ENCODE data around the gene RNF212B.

Gene RNF212B

GRCh38 chr14:23208324-23208723, 29.4 kb upstream of the RNF212B start:
- no peak overlapping the region for H4K91ac ChIP-seq (ENCODE audit: low read depth, low read length)
- peak in 1 of 2 donors; percentile 33 for DNase-seq
- no peak overlapping the region for H4K8ac ChIP-seq (ENCODE audit: low read depth, low read length)
- no peak overlapping the region for H2BK120ac ChIP-seq (ENCODE audit: insufficient read depth, low read length, poor library complexity)
- no peaks in the 10 kb centered on the region for H3K79me1 ChIP-seq (ENCODE audit: low read length)
- no peak overlapping the region for H2AK5ac ChIP-seq (ENCODE audit: low read length)
- H4K12ac ChIP-seq (ENCODE audit: low read depth, low read length): no peak overlapping the region
- H3K4me2 ChIP-seq (ENCODE audit: low read length): no peak overlapping the region
- H3K4ac ChIP-seq (ENCODE audit: low read depth, low read length): no peak overlapping the region
- no peak overlapping the region for H3K27ac ChIP-seq (ENCODE audit: low read depth, low read length)
- no peak overlapping the region for H3K14ac ChIP-seq (ENCODE audit: low read length)
- H3K79me2 ChIP-seq (ENCODE audit: control insufficient read depth, insufficient read depth, low read length, poor library complexity): no peaks in the 10 kb centered on the region
- H2BK5ac ChIP-seq (ENCODE audit: low read depth, low read length, poor library complexity): no peak overlapping the region
- no peaks in the 10 kb centered on the region for H3K9me3 ChIP-seq (ENCODE audit: insufficient read depth, low read depth, low read length)
- H3K23ac ChIP-seq (ENCODE audit: low read length): no peak overlapping the region
- H3K9ac ChIP-seq (ENCODE audit: low read length): no peak overlapping the region
- H3K36me3 ChIP-seq (ENCODE audit: control insufficient read depth in 1 of 2, insufficient read depth in 2 of 2, low read length in 2 of 2): no peaks in the 10 kb centered on the region
- H3K27me3 ChIP-seq (ENCODE audit: insufficient read depth, low read length): no peaks in the 10 kb centered on the region
- H3K18ac ChIP-seq (ENCODE audit: low read length): no peak overlapping the region
- no peak overlapping the region for H2BK12ac ChIP-seq (ENCODE audit: low read length)
- H3K4me1 ChIP-seq (ENCODE audit: control insufficient read depth in 1 of 2, insufficient read depth in 2 of 2, low read length in 2 of 2): peaks cover 0 to 7% of the 10 kb centered on the region in 2 experiments
- no peak overlapping the region for H2AFZ ChIP-seq (ENCODE audit: insufficient read depth, low read length, poor library complexity)
- H3K4me3 ChIP-seq (ENCODE audit: low read depth, low read length): no peak overlapping the region

- Histone ChIP-seq H2AK5ac (ENCODE audit: low read length) (no peak overlapping the region), H2AFZ (ENCODE audit: insufficient read depth, low read length, poor library complexity) (no peak overlapping the region), H3K9me3 (ENCODE audit: insufficient read depth, low read depth, low read length) (no peaks in the 10 kb centered on the region), H4K12ac (ENCODE audit: low read depth, low read length) (no peak overlapping the region), H3K23ac (ENCODE audit: low read length) (no peak overlapping the region), H2BK120ac (ENCODE audit: insufficient read depth, low read length, poor library complexity) (no peak overlapping the region), H3K79me1 (ENCODE audit: low read length) (no peaks in the 10 kb centered on the region), H3K14ac (ENCODE audit: low read length) (no peak overlapping the region), H3K79me2 (ENCODE audit: control insufficient read depth, insufficient read depth, low read length, poor library complexity) (no peaks in the 10 kb centered on the region), H2BK12ac (ENCODE audit: low read length) (no peak overlapping the region), H2BK5ac (ENCODE audit: low read depth, low read length, poor library complexity) (no peak overlapping the region), H3K27ac (ENCODE audit: low read depth, low read length) (peak overlapping the region; percentile 1), H3K36me3 (ENCODE audit: control insufficient read depth in 1 of 2, insufficient read depth in 2 of 2, low read length in 2 of 2) (no peaks in the 10 kb centered on the region), H4K91ac (ENCODE audit: low read depth, low read length) (no peak overlapping the region), H3K4me2 (ENCODE audit: low read length) (no peak overlapping the region), H3K4me1 (ENCODE audit: control insufficient read depth in 1 of 2, insufficient read depth in 2 of 2, low read length in 2 of 2) (peaks cover 0 to 7% of the 10 kb centered on the region in 2 experiments), H3K9ac (ENCODE audit: low read length) (no peak overlapping the region), H4K8ac (ENCODE audit: low read depth, low read length) (no peak overlapping the region), H3K18ac (ENCODE audit: low read length) (no peak overlapping the region), H3K27me3 (ENCODE audit: insufficient read depth, low read length) (no peaks in the 10 kb centered on the region), H3K4me3 (ENCODE audit: low read depth, low read length) (no peak overlapping the region), H3K4ac (ENCODE audit: low read depth, low read length) (no peak overlapping the region)
- no CpG with 5 or more reads among the region's 7 CpGs for WGBS (ENCODE audit: extremely low coverage, insufficient coverage, insufficient read length)
- peak; percentile 53 to 86 for DNase-seq
Measured at GRCh38 chr14:23209651-23210423, 27.9 kb upstream of the RNF212B start.

- DNase-seq: no peak
- Histone ChIP-seq H3K4me1 (ENCODE audit: control insufficient read depth in 1 of 2, insufficient read depth in 2 of 2, low read length in 2 of 2) (no peaks in the 10 kb centered on the region), H3K4me3 (ENCODE audit: low read depth, low read length) (no peak overlapping the region), H4K8ac (ENCODE audit: low read depth, low read length) (no peak overlapping the region), H2BK5ac (ENCODE audit: low read depth, low read length, poor library complexity) (no peak overlapping the region), H3K9ac (ENCODE audit: low read length) (no peak overlapping the region), H2BK120ac (ENCODE audit: insufficient read depth, low read length, poor library complexity) (no peak overlapping the region), H3K27me3 (ENCODE audit: insufficient read depth, low read length) (no peaks in the 10 kb centered on the region), H2BK12ac (ENCODE audit: low read length) (no peak overlapping the region), H2AK5ac (ENCODE audit: low read length) (no peak overlapping the region), H3K4me2 (ENCODE audit: low read length) (no peak overlapping the region), H3K23ac (ENCODE audit: low read length) (no peak overlapping the region), H3K79me1 (ENCODE audit: low read length) (no peaks in the 10 kb centered on the region), H3K14ac (ENCODE audit: low read length) (no peak overlapping the region), H2AFZ (ENCODE audit: insufficient read depth, low read length, poor library complexity) (no peak overlapping the region), H3K4ac (ENCODE audit: low read depth, low read length) (no peak overlapping the region), H3K36me3 (ENCODE audit: control insufficient read depth in 1 of 2, insufficient read depth in 2 of 2, low read length in 2 of 2) (no peaks in the 10 kb centered on the region), H3K18ac (ENCODE audit: low read length) (no peak overlapping the region), H3K27ac (ENCODE audit: low read depth, low read length) (no peak overlapping the region), H3K79me2 (ENCODE audit: control insufficient read depth, insufficient read depth, low read length, poor library complexity) (no peaks in the 10 kb centered on the region), H3K9me3 (ENCODE audit: insufficient read depth, low read depth, low read length) (peaks cover 2% of the 10 kb centered on the region), H4K12ac (ENCODE audit: low read depth, low read length) (no peak overlapping the region), H4K91ac (ENCODE audit: low read depth, low read length) (no peak overlapping the region)
- no CpG with 5 or more reads among the region's 1 CpG for WGBS (ENCODE audit: extremely low coverage, insufficient coverage, insufficient read length)
Measured at GRCh38 chr14:23215421-23215820, 22.3 kb upstream of the RNF212B start.

- Histone ChIP-seq H3K4me3 (ENCODE audit: low read depth, low read length) (no peak overlapping the region), H3K9me3 (ENCODE audit: insufficient read depth, low read depth, low read length) (peaks cover 2% of the 10 kb centered on the region), H3K27me3 (ENCODE audit: insufficient read depth, low read length) (no peaks in the 10 kb centered on the region), H3K79me1 (ENCODE audit: low read length) (no peaks in the 10 kb centered on the region), H3K36me3 (ENCODE audit: control insufficient read depth in 1 of 2, insufficient read depth in 2 of 2, low read length in 2 of 2) (no peaks in the 10 kb centered on the region), H3K4ac (ENCODE audit: low read depth, low read length) (no peak overlapping the region), H3K14ac (ENCODE audit: low read length) (no peak overlapping the region), H3K79me2 (ENCODE audit: control insufficient read depth, insufficient read depth, low read length, poor library complexity) (no peaks in the 10 kb centered on the region), H4K91ac (ENCODE audit: low read depth, low read length) (no peak overlapping the region), H4K12ac (ENCODE audit: low read depth, low read length) (no peak overlapping the region), H2AK5ac (ENCODE audit: low read length) (no peak overlapping the region), H4K8ac (ENCODE audit: low read depth, low read length) (no peak overlapping the region), H2BK120ac (ENCODE audit: insufficient read depth, low read length, poor library complexity) (no peak overlapping the region), H3K23ac (ENCODE audit: low read length) (no peak overlapping the region), H3K4me2 (ENCODE audit: low read length) (no peak overlapping the region), H3K4me1 (ENCODE audit: control insufficient read depth in 1 of 2, insufficient read depth in 2 of 2, low read length in 2 of 2) (no peaks in the 10 kb centered on the region), H2AFZ (ENCODE audit: insufficient read depth, low read length, poor library complexity) (no peak overlapping the region), H3K9ac (ENCODE audit: low read length) (no peak overlapping the region), H2BK12ac (ENCODE audit: low read length) (no peak overlapping the region), H3K27ac (ENCODE audit: low read depth, low read length) (no peak overlapping the region), H2BK5ac (ENCODE audit: low read depth, low read length, poor library complexity) (no peak overlapping the region), H3K18ac (ENCODE audit: low read length) (no peak overlapping the region)
- WGBS (ENCODE audit: extremely low coverage, insufficient coverage, insufficient read length): no CpG with 5 or more reads among the region's 6 CpGs
- DNase-seq: no peak
Measured at GRCh38 chr14:23217032-23218020, 20.4 kb upstream of the RNF212B start.

All from trophoblast cell (in vitro differentiated cells and primary cell).